Cardiac septum (tissue), 1 donor: ENCODE data around the gene HCAR2. TPM values are rescaled to one million over a fixed set of nuclear protein-coding genes. Genes with fewer than 3 reads are reported as not detected.
"Not testable (repeated sequence)": the region's sequence is repeated elsewhere in the genome, so short reads cannot be mapped to it uniquely, and the experiment has no call there.

Experiments
- DNase-seq: peaks from one replicate; pipeline ENCODE4 v3.0.0-alpha.2; 2020; ENCODE audit warnings: low spot score
- intact Hi-C: fragments of 100-400 bp; cut with DNase I; formaldehyde crosslinking; loops from one replicate; pipeline ENCODE4 v1.14.0; 2022
- total RNA-seq: library from RNA; stranded (reverse); fragmentation: NEBNext Ultra II Directional; extraction: Animal tissue kit (Norgen Biotek cat#: 25700); gene quantifications from one replicate; pipeline ENCODE4 v1.2.1, GENCODE V29; 2021
- donor health status: DM: no; HTN: no; CAD: no.

The HCAR2 gene
- total RNA-seq, 1 donor from 2014 or later: 0.59 TPM

GRCh38 chr12:122672515-122672914 lies 30.6 kb downstream of the HCAR2 start:
- no peak for DNase-seq
- intact Hi-C loops: no loop called here

DNA sequence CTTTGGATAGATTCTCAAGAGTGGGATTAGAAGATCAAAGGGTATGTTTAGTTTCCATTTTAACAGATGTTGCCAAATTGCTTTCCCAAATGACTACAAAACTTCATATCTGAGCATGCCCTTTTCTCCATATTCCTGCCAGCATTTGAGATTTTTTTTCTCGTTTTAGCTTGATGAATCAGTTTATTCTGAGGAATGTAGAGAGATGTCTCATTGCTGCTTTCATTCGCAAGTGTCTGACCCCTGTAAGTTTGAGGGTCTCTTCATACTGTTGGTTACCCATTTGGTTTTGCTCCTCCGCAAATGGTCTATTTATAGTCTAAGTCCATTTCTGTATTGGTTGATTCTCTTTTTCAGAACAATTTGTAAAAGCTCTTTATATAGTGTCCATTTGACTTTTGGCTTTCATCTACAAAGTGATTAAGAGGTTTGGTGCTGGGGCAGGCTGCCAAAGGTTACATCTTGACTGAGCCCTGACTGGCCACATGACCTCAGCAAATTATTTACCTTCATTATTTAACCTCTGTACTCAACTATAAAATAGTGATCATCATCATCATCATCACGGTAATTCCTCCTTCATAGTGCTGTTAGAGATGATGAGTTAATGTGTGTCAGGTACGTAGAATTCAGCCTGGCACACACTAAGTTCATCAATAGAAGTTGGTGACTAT lies 33.6 kb downstream of the HCAR2 start:
- no peak for DNase-seq
- intact Hi-C loops: no loop called here

DNA sequence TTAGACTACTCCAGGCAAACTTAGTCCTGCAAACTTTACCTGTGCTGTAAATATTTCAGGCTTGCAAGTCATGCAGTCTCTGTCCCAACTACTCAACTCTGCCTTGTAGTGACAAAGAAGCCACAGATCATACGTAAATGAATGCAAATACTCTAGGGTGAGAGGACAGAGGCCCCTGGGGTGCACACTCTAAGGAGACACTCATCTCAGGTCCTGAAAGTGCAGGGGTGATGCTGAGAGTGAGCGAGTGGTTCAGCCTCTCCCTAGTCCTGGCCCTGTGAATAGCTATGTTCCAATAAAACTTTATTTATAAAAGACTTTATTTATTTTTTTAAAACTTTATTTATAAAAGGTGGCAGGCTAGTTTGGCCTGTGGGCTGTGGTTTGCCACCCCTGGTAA lies 34.9 kb downstream of the HCAR2 start:
- intact Hi-C loops: no loop called here

DNA sequence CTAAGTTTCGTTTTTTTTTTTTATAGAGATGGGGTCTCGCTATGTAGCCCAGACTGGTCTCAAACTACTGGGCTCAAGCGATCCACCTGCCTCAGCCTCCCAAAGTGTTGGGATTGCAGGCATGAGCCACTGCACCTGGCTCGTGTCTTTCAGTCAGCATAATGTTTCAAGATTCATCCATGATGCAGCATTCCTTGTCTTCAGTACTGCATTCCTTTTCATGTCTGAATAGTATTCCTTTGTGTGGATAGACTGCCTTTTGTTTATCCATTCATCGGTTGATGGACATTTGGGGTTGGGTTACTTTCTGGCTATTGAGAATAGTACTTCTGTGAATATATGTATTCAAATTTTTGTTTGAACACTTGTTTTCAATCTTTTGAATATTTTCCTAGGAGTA lies 37.4 kb downstream of the HCAR2 start:
- intact Hi-C loops: no loop called here
- DNase-seq: no peak

More for the DNA sequence above, 34.9 kb downstream of the HCAR2 start:
- no peak for DNase-seq

GRCh38 chr12:122665349-122665748 lies 37.8 kb downstream of the HCAR2 start:
- intact Hi-C loops: no loop called here
- DNase-seq: no peak

DNA sequence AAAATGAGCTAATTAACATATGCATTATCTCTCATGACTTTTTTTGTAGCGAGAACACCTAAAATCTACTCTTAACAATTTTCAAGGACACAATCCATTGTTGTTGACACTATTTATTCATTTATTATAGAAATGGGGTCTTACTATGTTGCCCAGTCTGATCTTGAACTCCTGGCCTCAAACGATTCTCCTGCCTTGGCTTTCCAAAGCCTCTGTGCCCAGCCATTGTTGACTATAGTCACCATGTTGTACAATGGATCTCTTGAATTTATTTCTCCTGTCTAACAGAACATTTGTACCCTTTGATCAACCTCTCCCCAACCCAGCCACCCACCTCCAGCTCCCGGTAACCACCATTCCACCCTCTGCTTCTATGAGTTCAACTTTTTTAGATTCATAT lies 41.2 kb downstream of the HCAR2 start:
- intact Hi-C loops: no loop called here
- no peak for DNase-seq

DNA sequence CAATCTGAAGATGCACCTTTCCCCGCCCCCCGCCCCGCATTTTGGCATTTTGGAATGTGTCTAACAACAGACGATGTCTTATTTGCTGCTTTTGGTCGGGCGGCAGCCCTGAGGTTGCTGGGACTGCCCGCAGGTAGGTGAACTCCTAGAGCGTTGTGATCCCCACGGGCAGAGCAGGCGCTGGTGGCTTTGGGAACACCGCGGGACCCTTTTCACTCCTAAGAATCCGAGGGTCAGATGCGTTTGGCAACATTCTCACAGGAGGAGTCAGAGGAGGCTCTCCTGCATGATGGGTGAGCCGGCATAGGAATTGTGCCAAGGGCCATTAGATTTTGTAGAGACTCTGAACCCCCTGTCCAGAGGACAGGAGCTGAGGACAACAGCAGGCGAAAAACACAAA lies 41.9 kb downstream of the HCAR2 start:
- DNase-seq: no peak

GRCh38 chr12:122659579-122659978 lies 43.6 kb downstream of the HCAR2 start:
- no peak for DNase-seq
- intact Hi-C loops: no loop called here

More for the DNA sequence above, 41.9 kb downstream of the HCAR2 start:
- intact Hi-C loops: no loop called here

GRCh38 chr12:122656298-122656697 lies 46.9 kb downstream of the HCAR2 start:
- DNase-seq: no peak
- intact Hi-C loops: no loop called here

- intact Hi-C loops, DNase-seq: not testable (repeated sequence)
These were observed 49.9 kb downstream of the HCAR2 start for GRCh38 chr12:122653291-122653690.

- DNase-seq: no peak
- intact Hi-C loops: no loop called here
These were observed 51.5 kb downstream of the HCAR2 start for GRCh38 chr12:122651520-122652224.

Other genes starting within 250 kb of the HCAR2 start
- 10.1 TPM for gene ZCCHC8, start 202.4 kb downstream of the HCAR2 start, total RNA-seq
- gene RSRC2, start 176.4 kb downstream of the HCAR2 start, total RNA-seq: 41.2 TPM
- gene KNTC1, start 176.1 kb downstream of the HCAR2 start, total RNA-seq: 2.7 TPM
- 0.54 TPM for gene HCAR3, start 13.5 kb upstream of the HCAR2 start, total RNA-seq
- gene HCAR1, start 27.5 kb upstream of the HCAR2 start, total RNA-seq: not detected
- 23.8 TPM for gene DENR, start 49.5 kb upstream of the HCAR2 start, total RNA-seq
- gene CCDC62, start 71.2 kb upstream of the HCAR2 start, total RNA-seq: 0.65 TPM
- gene HIP1R, start 132.1 kb upstream of the HCAR2 start, total RNA-seq: 16.6 TPM
- 16.8 TPM for gene VPS37B, start 192.8 kb upstream of the HCAR2 start, total RNA-seq